Measurements from ENCODE around the gene GPC5.

DNA sequence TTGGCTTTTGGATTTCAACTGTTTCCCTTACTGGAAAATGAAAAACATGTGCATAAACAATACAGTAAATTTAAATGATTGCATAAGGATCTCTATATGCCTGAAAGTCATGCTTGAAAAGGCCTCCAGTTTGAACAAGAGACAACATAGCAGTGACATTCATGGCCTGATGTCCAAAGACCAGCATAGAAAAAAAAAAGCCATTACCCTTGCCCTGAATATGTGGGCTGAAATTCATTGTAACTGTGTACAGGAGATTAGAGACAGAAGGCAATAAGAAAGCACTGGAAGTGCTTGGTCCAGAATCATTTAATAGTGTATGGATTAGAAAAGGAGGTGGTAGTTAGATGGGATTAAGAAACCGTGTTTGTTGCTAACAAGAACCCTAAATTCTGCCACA, 35.5 kb upstream of the GPC5 start:
- TF ChIP-seq CTBP1 (IDR thresholded peaks at IDR 0.05; ENCODE audit: borderline replicate concordance) (no peak), SP1 (IDR thresholded peaks at IDR 0.05) (no peak), ZNF384 (IDR thresholded peaks at IDR 0.05) (no peak), ELF4 (IDR thresholded peaks at IDR 0.05) (no peak; the same call in 1 of the 2 replicates), TARDBP (IDR thresholded peaks at IDR 0.05) (no peak), FOXM1 (IDR thresholded peaks at IDR 0.05; ENCODE audit: borderline replicate concordance) (no peak)

Measured in HEK293T (cell line).